ENCODE results near the gene NEU3.

DNA sequence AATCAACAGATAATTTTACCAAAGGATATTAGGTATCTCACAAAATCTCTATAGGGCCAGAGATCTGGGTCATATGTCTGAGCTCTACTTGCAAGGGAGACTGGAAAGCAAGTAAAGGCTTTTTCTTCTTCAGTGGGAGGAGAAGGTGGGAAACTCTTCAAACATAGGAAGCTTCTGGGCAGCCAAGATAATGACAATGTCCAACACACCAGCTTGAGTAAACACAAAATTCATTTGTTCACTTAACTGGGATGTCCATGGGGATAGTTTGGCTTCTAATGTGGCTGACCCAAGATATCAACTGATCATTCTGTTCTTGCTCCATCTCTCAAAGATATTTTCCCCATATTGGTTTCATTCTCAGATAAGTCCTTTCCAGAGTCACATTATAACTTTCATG, 70.6 kb downstream of the NEU3 start:
- TF ChIP-seq, protein P1, sequence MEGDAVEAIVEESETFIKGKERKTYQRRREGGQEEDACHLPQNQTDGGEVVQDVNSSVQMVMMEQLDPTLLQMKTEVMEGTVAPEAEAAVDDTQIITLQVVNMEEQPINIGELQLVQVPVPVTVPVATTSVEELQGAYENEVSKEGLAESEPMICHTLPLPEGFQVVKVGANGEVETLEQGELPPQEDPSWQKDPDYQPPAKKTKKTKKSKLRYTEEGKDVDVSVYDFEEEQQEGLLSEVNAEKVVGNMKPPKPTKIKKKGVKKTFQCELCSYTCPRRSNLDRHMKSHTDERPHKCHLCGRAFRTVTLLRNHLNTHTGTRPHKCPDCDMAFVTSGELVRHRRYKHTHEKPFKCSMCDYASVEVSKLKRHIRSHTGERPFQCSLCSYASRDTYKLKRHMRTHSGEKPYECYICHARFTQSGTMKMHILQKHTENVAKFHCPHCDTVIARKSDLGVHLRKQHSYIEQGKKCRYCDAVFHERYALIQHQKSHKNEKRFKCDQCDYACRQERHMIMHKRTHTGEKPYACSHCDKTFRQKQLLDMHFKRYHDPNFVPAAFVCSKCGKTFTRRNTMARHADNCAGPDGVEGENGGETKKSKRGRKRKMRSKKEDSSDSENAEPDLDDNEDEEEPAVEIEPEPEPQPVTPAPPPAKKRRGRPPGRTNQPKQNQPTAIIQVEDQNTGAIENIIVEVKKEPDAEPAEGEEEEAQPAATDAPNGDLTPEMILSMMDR (IDR thresholded peaks at IDR 0.05 in 4 of 5, conservative IDR thresholded peaks at IDR 0.05 in 1 of 5) = no peak
- TF ChIP-seq POLR2A (IDR thresholded peaks at IDR 0.05) = no peak
